Liver (tissue), 9 donors: ENCODE results near the gene CPNE1. TPM values are rescaled to one million over a fixed set of nuclear protein-coding genes. Genes with fewer than 3 reads are reported as not detected.
"Not testable (repeated sequence)": the region's sequence is repeated elsewhere in the genome, so short reads cannot be mapped to it uniquely, and the experiment has no call there.

Experiments
- DNase-seq: peaks from one replicate; pipeline ENCODE4 v3.0.0-alpha.2; 2017; ENCODE audit warnings: low spot score
- H3K27ac ChIP-seq, 2 donors: one replicate each; pipeline ENCODE4 v1.7.0; 2013; ENCODE audit warnings: inconsistent platforms in 2 of 2, low read length in 2 of 2, control low read depth in 1 of 2, low read depth in 1 of 2, mild to moderate bottlenecking in 1 of 2
- H3K27me3 ChIP-seq, 4 donors: one replicate each; pipeline versions ENCODE4 v1.6.1 to v1.7.0; 2013; ENCODE audit warnings: low read length in 3 of 4, inconsistent platforms in 1 of 4, mild to moderate bottlenecking in 1 of 4, moderate library complexity in 1 of 4; ENCODE audit not compliant: control insufficient read depth in 4 of 4, insufficient read depth in 4 of 4
- H3K36me3 ChIP-seq, 4 donors: one replicate each; pipeline versions ENCODE4 v1.6.1 to v1.7.0; 2013; ENCODE audit warnings: low read length in 3 of 4, mild to moderate bottlenecking in 3 of 4, low read depth in 1 of 4, moderate library complexity in 1 of 4; ENCODE audit not compliant: control insufficient read depth in 4 of 4, insufficient read depth in 3 of 4
- H3K4me1 ChIP-seq, 4 donors: one replicate each; pipeline versions ENCODE4 v1.6.1 to v1.7.0; 2013; ENCODE audit warnings: low read length in 3 of 4, mild to moderate bottlenecking in 3 of 4, moderate library complexity in 1 of 4; ENCODE audit not compliant: control insufficient read depth in 4 of 4, insufficient read depth in 4 of 4
- H3K4me3 ChIP-seq, 3 donors: one replicate each; pipeline versions ENCODE4 v1.6.1 to v1.7.0; 2013; ENCODE audit warnings: low read length in 3 of 3, control low read depth in 1 of 3, low read depth in 1 of 3, mild to moderate bottlenecking in 1 of 3
- H3K9ac ChIP-seq, 2 donors: one replicate each; pipeline ENCODE4 v1.7.0; 2013; ENCODE audit warnings: low read length in 2 of 2, mild to moderate bottlenecking in 2 of 2, moderate library complexity in 2 of 2, control low read depth in 1 of 2, low read depth in 1 of 2
- H3K9me3 ChIP-seq, 4 donors: one replicate each; pipeline versions ENCODE4 v1.6.1 to v1.7.0; 2013; ENCODE audit warnings: low read length in 3 of 4; ENCODE audit not compliant: control insufficient read depth in 4 of 4
- EGR1 ChIP-seq, 2 donors: IDR thresholded peaks; 2 replicates each; pipeline ENCODE4 v1.6.1; 2016 to 2018; ENCODE audit warnings: antibody characterized with exemption in 2 of 2, low read depth in 2 of 2
- FOXA2 ChIP-seq: IDR thresholded peaks from 2 replicates; pipeline ENCODE4 v1.6.1; 2016; ENCODE audit warnings: antibody characterized with exemption
- GABPA ChIP-seq, 2 donors: IDR thresholded peaks in 1 of 2; conservative IDR thresholded peaks in 1 of 2; 2 replicates each; pipeline ENCODE4 v1.6.1; 2016; ENCODE audit warnings: antibody characterized with exemption in 2 of 2, mild to moderate bottlenecking in 1 of 2, moderate library complexity in 1 of 2
- HNF4A ChIP-seq, 2 donors: conservative IDR thresholded peaks; 2 replicates each; pipeline ENCODE4 v1.6.1; 2016; ENCODE audit warnings: antibody characterized with exemption in 2 of 2, mild to moderate bottlenecking in 2 of 2
- HNF4G ChIP-seq: IDR thresholded peaks from 2 replicates; pipeline ENCODE4 v1.6.1; 2016; ENCODE audit warnings: antibody characterized with exemption
- JUND ChIP-seq, 2 donors: IDR thresholded peaks; 2 replicates each; pipeline ENCODE4 v1.6.1; 2016; ENCODE audit warnings: antibody characterized with exemption in 2 of 2
- NR2F2 ChIP-seq: IDR thresholded peaks from 2 replicates; pipeline ENCODE4 v1.6.1; 2016; ENCODE audit warnings: antibody characterized with exemption
- RAD21 ChIP-seq, 2 donors: IDR thresholded peaks; 2 replicates each; pipeline ENCODE4 v1.6.1; 2016; ENCODE audit warnings: antibody characterized with exemption in 2 of 2, mild to moderate bottlenecking in 2 of 2
- RXRA ChIP-seq, 2 donors: IDR thresholded peaks; 2 replicates each; pipeline ENCODE4 v1.6.1; 2017 to 2018; ENCODE audit warnings: antibody characterized with exemption in 2 of 2, mild to moderate bottlenecking in 1 of 2
- SP1 ChIP-seq: IDR thresholded peaks from 2 replicates; pipeline ENCODE4 v1.6.1; 2018; ENCODE audit warnings: antibody characterized with exemption, mild to moderate bottlenecking
- TAF1 ChIP-seq: conservative IDR thresholded peaks from 2 replicates; pipeline ENCODE4 v1.6.1; 2016; ENCODE audit warnings: antibody characterized with exemption, mild to moderate bottlenecking
- YY1 ChIP-seq: IDR thresholded peaks from 2 replicates; pipeline ENCODE4 v1.6.1; 2016; ENCODE audit warnings: antibody characterized with exemption, mild to moderate bottlenecking
- WGBS: extraction: QIAGEN DNeasy Blood & Tissue Kit; methylation state at CpG from one replicate; pipeline ENCODE4 v1.1.7; 2013; 5-methylcytosine and 5-hydroxymethylcytosine counted together
- polyA plus RNA-seq, 2 donors: library from polyadenylated mRNA; stranded (reverse) in 1 of 2; unstranded in 1 of 2; fragments of 200-250 nt in 1 of 2; fragments of >200 nt in 1 of 2; fragmentation: Nextera tagmentation in 1 of 2; extraction: Ambion mirVana in 1 of 2; gene quantifications; one replicate each; pipeline versions ENCODE4 v1.2.1 to v1.2.3, GENCODE V29; 2013 to 2015
- total RNA-seq, 2 donors: library from RNA; depleted of rRNA; stranded (reverse); fragments of >200 nt; gene quantifications; one replicate each; pipeline ENCODE4 v1.2.3, GENCODE V29; 2014
- TF ChIP-seq, protein P1 (sequence below): fragments of 150-350 bp; IDR thresholded peaks from 2 replicates; pipeline ENCODE4 v1.5.1; 2017; ENCODE audit warnings: improper control_type of control experiment, low read depth, low read length; ENCODE audit not compliant: missing input control
- TF ChIP-seq, protein P2 (sequence below): IDR thresholded peaks from 2 replicates; pipeline ENCODE4 v1.6.1; 2016; ENCODE audit warnings: antibody characterized with exemption
- TF ChIP-seq, protein P3 (sequence below): IDR thresholded peaks from 2 replicates; pipeline ENCODE4 v1.6.1; 2016; ENCODE audit warnings: antibody characterized with exemption, mild to moderate bottlenecking
- TF ChIP-seq, protein P4 (sequence below): IDR thresholded peaks from 2 replicates; pipeline ENCODE4 v1.6.1; 2016; ENCODE audit warnings: antibody characterized with exemption
- donor health status: healthy.
- donor health status: healthy.
- donor health status: healthy.
- donor health status: healthy.
- donor health status: healthy.

CPNE1 gene
- total and polyA plus RNA-seq, 4 donors, result 25.5 to 55.4 (median 50.5) TPM

DNA sequence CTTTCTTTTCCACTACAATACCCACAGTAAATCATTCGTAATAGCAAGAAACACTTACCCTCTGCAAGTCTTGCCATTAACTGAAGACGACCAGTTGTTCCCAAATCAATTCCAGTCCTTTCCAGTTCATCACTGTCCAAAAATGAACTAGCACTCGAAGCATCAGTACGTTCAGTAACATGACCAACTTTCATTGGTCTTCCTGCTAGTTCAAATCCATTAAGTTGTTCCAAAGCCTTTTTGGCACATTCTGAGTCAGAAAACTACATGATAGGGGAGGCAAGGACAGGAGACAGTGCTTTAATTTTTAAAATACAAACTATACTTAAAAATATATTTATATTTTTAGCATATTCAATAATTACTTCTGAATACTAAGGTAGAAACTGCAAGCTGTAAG is 49.4 kb upstream of the CPNE1 start:
- Histone ChIP-seq H3K9me3 (no peaks in the 10 kb centered on the region), H3K9ac (no peak overlapping the region), H3K27me3 (no peaks in the 10 kb centered on the region), H3K27ac (no peak overlapping the region), H3K4me1 (no peaks in the 10 kb centered on the region), H3K4me3 (no peak overlapping the region), H3K36me3 (peaks cover 29 to 93% (median 81%) of the 10 kb centered on the region in 4 donors)
- TF ChIP-seq EGR1 (IDR thresholded peaks at IDR 0.05; ENCODE audit: low read depth in 2 of 2) (no peak), JUND (IDR thresholded peaks at IDR 0.05) (no peak), SP1 (no peak), YY1 (no peak), TAF1 (no peak), NR2F2 (no peak), RAD21 (IDR thresholded peaks at IDR 0.05) (no peak), HNF4A (conservative IDR thresholded peaks at IDR 0.05) (no peak), HNF4G (no peak), FOXA2 (no peak), RXRA (IDR thresholded peaks at IDR 0.05) (no peak), GABPA (IDR thresholded peaks at IDR 0.05 in 1 of 2, conservative IDR thresholded peaks at IDR 0.05 in 1 of 2) (no peak)
- TF ChIP-seq, protein P1, sequence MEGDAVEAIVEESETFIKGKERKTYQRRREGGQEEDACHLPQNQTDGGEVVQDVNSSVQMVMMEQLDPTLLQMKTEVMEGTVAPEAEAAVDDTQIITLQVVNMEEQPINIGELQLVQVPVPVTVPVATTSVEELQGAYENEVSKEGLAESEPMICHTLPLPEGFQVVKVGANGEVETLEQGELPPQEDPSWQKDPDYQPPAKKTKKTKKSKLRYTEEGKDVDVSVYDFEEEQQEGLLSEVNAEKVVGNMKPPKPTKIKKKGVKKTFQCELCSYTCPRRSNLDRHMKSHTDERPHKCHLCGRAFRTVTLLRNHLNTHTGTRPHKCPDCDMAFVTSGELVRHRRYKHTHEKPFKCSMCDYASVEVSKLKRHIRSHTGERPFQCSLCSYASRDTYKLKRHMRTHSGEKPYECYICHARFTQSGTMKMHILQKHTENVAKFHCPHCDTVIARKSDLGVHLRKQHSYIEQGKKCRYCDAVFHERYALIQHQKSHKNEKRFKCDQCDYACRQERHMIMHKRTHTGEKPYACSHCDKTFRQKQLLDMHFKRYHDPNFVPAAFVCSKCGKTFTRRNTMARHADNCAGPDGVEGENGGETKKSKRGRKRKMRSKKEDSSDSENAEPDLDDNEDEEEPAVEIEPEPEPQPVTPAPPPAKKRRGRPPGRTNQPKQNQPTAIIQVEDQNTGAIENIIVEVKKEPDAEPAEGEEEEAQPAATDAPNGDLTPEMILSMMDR, result no peak
- TF ChIP-seq, protein P2, sequence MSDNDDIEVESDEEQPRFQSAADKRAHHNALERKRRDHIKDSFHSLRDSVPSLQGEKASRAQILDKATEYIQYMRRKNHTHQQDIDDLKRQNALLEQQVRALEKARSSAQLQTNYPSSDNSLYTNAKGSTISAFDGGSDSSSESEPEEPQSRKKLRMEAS, result no peak
- TF ChIP-seq, protein P3, sequence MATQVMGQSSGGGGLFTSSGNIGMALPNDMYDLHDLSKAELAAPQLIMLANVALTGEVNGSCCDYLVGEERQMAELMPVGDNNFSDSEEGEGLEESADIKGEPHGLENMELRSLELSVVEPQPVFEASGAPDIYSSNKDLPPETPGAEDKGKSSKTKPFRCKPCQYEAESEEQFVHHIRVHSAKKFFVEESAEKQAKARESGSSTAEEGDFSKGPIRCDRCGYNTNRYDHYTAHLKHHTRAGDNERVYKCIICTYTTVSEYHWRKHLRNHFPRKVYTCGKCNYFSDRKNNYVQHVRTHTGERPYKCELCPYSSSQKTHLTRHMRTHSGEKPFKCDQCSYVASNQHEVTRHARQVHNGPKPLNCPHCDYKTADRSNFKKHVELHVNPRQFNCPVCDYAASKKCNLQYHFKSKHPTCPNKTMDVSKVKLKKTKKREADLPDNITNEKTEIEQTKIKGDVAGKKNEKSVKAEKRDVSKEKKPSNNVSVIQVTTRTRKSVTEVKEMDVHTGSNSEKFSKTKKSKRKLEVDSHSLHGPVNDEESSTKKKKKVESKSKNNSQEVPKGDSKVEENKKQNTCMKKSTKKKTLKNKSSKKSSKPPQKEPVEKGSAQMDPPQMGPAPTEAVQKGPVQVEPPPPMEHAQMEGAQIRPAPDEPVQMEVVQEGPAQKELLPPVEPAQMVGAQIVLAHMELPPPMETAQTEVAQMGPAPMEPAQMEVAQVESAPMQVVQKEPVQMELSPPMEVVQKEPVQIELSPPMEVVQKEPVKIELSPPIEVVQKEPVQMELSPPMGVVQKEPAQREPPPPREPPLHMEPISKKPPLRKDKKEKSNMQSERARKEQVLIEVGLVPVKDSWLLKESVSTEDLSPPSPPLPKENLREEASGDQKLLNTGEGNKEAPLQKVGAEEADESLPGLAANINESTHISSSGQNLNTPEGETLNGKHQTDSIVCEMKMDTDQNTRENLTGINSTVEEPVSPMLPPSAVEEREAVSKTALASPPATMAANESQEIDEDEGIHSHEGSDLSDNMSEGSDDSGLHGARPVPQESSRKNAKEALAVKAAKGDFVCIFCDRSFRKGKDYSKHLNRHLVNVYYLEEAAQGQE, result no peak
- TF ChIP-seq, protein P4, sequence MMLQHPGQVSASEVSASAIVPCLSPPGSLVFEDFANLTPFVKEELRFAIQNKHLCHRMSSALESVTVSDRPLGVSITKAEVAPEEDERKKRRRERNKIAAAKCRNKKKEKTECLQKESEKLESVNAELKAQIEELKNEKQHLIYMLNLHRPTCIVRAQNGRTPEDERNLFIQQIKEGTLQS, result no peak
- no peak for DNase-seq
- WGBS, result 74% methylated on average over 4 of the region's 4 CpGs

DNA sequence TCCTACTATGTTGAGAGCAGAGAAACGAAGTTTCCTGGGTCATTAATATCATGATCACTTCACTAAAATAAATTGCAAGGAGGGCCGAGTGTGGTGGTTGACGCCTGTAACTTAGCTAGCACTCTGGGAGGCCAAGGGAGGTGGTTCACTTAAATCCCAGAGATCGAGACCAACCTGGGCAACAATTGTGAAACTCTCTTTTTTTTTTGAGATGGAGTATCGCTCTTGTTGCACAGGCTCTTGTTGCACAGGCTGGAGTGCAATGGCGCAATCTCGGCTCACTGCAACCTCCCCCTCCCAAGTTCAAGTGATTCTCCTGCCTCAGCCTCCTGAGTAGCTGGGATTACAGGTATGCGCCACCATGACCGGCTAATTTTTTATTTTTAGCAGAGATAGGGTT is 48.4 kb upstream of the CPNE1 start:
- DNase-seq, H3K4me1 ChIP-seq, H3K9ac ChIP-seq, H3K27me3 ChIP-seq, H3K9me3 ChIP-seq, H3K27ac ChIP-seq, H3K4me3 ChIP-seq: not testable (repeated sequence)
- peaks cover 24 to 91% (median 83%) of the 10 kb centered on the region in 4 donors for H3K36me3 ChIP-seq
- WGBS, result 85% methylated on average over 9 of the region's 9 CpGs
